Measurements from ENCODE around the gene CFLAR. TPM values are rescaled to one million over a fixed set of nuclear protein-coding genes. Genes with fewer than 3 reads are reported as not detected.

CFLAR gene
- total RNA-seq, 1 donor from 2014 or later: 47.5 TPM

DNA sequence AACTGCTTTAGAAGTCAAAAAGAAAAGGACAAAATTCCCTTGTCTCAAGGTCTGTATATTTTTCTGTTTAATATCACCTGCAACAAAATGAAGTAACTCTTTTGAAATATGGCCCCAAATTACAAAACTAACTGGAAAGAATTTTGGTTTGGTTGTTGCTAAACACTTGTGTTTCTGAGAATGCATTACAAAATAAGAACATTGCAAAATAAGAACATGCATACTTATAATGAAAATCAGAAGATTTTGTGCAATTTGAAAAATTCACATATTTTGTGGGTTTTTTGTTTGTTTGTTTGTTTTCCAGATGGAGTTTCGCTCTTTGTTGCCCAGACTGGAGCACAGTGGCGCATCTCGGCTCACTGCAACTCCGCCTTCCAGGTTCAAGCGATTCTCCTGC is 22.4 kb upstream of the CFLAR start:
- Histone ChIP-seq H4K20me1 (ENCODE audit: insufficient read depth, low read length) (no peaks in the 10 kb centered on the region), H3K4me1 (ENCODE audit: insufficient read depth, low read length) (no peaks in the 10 kb centered on the region), H3K9ac (ENCODE audit: low read length) (no peak overlapping the region), H3K27me3 (ENCODE audit: insufficient read depth, low read length) (no peaks in the 10 kb centered on the region), H3K36me3 (ENCODE audit: insufficient read depth, low read length) (no peaks in the 10 kb centered on the region), H3K9me3 (ENCODE audit: insufficient read depth, low read depth, low read length) (no peaks in the 10 kb centered on the region), H3K4me3 (ENCODE audit: insufficient read depth, low read depth, low read length) (no peak overlapping the region), H3K4me2 (ENCODE audit: low read length) (no peak overlapping the region), H3K27ac (ENCODE audit: low read depth, low read length) (no peak overlapping the region), H2AFZ (ENCODE audit: low read depth, low read length) (no peak overlapping the region), H3K79me2 (ENCODE audit: insufficient read depth, low read length) (no peaks in the 10 kb centered on the region)
- Mint-ChIP-seq H3K36me3 (ENCODE audit: low read depth, unreplicated experiment) (peaks cover 2% of the 10 kb centered on the region), H3K4me1 (ENCODE audit: low read depth, unreplicated experiment) (no peaks in the 10 kb centered on the region), H3K9me3 (ENCODE audit: unreplicated experiment) (no peaks in the 10 kb centered on the region), H3K27ac (ENCODE audit: unreplicated experiment) (no peak overlapping the region), H3K27me3 (ENCODE audit: low read depth, unreplicated experiment) (no peaks in the 10 kb centered on the region), H3K4me3 (ENCODE audit: unreplicated experiment) (no peak overlapping the region)
- no peak for TF ChIP-seq EZH2 (IDR thresholded peaks at IDR 0.05; ENCODE audit: insufficient read depth, low read length)
- TF ChIP-seq, protein P1, sequence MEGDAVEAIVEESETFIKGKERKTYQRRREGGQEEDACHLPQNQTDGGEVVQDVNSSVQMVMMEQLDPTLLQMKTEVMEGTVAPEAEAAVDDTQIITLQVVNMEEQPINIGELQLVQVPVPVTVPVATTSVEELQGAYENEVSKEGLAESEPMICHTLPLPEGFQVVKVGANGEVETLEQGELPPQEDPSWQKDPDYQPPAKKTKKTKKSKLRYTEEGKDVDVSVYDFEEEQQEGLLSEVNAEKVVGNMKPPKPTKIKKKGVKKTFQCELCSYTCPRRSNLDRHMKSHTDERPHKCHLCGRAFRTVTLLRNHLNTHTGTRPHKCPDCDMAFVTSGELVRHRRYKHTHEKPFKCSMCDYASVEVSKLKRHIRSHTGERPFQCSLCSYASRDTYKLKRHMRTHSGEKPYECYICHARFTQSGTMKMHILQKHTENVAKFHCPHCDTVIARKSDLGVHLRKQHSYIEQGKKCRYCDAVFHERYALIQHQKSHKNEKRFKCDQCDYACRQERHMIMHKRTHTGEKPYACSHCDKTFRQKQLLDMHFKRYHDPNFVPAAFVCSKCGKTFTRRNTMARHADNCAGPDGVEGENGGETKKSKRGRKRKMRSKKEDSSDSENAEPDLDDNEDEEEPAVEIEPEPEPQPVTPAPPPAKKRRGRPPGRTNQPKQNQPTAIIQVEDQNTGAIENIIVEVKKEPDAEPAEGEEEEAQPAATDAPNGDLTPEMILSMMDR (IDR thresholded peaks at IDR 0.05; ENCODE audit: insufficient read depth, low read depth, low read length): no peak
- FAIRE-seq (no peak), DNase-seq (ENCODE audit: low read depth) (no peak)

DNA sequence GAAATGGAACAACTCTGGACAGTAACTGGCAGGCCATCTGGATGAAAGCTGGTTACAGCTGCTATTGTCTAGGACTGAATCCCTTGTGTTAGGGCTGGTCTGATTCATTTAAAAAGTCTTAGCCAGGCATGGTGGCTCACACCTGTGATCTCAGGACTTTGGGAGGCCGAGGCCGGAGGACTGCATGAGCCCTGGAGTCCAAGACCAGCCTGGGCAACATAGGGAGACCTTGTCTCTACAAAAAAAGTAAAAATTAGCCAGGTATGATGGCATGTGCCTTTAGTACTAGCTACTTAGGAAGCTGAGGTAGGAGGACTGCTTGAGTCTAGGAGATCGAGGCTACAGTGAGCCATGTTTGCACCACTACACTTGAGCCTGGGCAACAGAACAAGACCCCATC is 15.5 kb upstream of the CFLAR start:
- TF ChIP-seq EZH2 (IDR thresholded peaks at IDR 0.05; ENCODE audit: insufficient read depth, low read length): no peak
- TF ChIP-seq, protein P1 (IDR thresholded peaks at IDR 0.05; ENCODE audit: insufficient read depth, low read depth, low read length): no peak
- Histone ChIP-seq H3K27ac (ENCODE audit: low read depth, low read length) (no peak overlapping the region), H3K79me2 (ENCODE audit: insufficient read depth, low read length) (no peaks in the 10 kb centered on the region), H3K27me3 (ENCODE audit: insufficient read depth, low read length) (no peaks in the 10 kb centered on the region), H3K9ac (ENCODE audit: low read length) (no peak overlapping the region), H3K4me3 (ENCODE audit: insufficient read depth, low read depth, low read length) (no peak overlapping the region), H3K4me2 (ENCODE audit: low read length) (no peak overlapping the region), H3K9me3 (ENCODE audit: insufficient read depth, low read depth, low read length) (no peaks in the 10 kb centered on the region), H3K4me1 (ENCODE audit: insufficient read depth, low read length) (no peaks in the 10 kb centered on the region), H2AFZ (ENCODE audit: low read depth, low read length) (no peak overlapping the region), H4K20me1 (ENCODE audit: insufficient read depth, low read length) (no peaks in the 10 kb centered on the region), H3K36me3 (ENCODE audit: insufficient read depth, low read length) (no peaks in the 10 kb centered on the region)
- no peaks in the 10 kb centered on the region for H3K9me3 Mint-ChIP-seq (ENCODE audit: unreplicated experiment)
- H3K4me1 Mint-ChIP-seq (ENCODE audit: low read depth, unreplicated experiment): no peaks in the 10 kb centered on the region
- no peak overlapping the region for H3K4me3 Mint-ChIP-seq (ENCODE audit: unreplicated experiment)
- DNase-seq (ENCODE audit: low read depth) (no peak), FAIRE-seq (no peak)
- peaks cover 1% of the 10 kb centered on the region for H3K36me3 Mint-ChIP-seq (ENCODE audit: low read depth, unreplicated experiment)
- H3K27ac Mint-ChIP-seq (ENCODE audit: unreplicated experiment): no peak overlapping the region
- no peaks in the 10 kb centered on the region for H3K27me3 Mint-ChIP-seq (ENCODE audit: low read depth, unreplicated experiment)

DNA sequence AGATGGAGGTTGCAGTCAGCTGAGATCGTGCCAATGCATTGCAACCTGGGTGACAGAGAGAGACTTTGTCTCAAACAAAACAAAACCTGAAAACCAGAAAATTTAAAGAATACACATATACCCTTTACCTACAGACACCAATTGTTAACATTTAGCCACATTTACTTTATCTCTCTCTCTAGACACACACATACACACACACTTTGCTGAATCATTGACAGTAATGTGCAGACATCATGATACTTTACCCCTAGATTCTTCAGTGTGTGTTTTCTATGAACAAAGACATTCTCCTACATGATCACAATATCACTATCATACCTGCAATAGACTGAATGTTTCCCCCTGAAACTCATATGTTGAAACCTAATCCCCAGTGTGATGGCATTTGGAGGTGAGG is 10.2 kb upstream of the CFLAR start:
- H3K36me3 Mint-ChIP-seq (ENCODE audit: low read depth, unreplicated experiment): peaks cover 1% of the 10 kb centered on the region
- no peak overlapping the region for H3K27ac ChIP-seq (ENCODE audit: low read depth, low read length)
- H4K20me1 ChIP-seq (ENCODE audit: insufficient read depth, low read length): no peaks in the 10 kb centered on the region
- no peak overlapping the region for H3K4me2 ChIP-seq (ENCODE audit: low read length)
- H3K27me3 ChIP-seq (ENCODE audit: insufficient read depth, low read length): no peaks in the 10 kb centered on the region
- no peak overlapping the region for H3K4me3 ChIP-seq (ENCODE audit: insufficient read depth, low read depth, low read length)
- no peak overlapping the region for H3K27ac Mint-ChIP-seq (ENCODE audit: unreplicated experiment)
- no peak overlapping the region for H3K4me3 Mint-ChIP-seq (ENCODE audit: unreplicated experiment)
- H3K4me1 ChIP-seq (ENCODE audit: insufficient read depth, low read length): no peaks in the 10 kb centered on the region
- no peak overlapping the region for H2AFZ ChIP-seq (ENCODE audit: low read depth, low read length)
- no peak for DNase-seq (ENCODE audit: low read depth)
- no peaks in the 10 kb centered on the region for H3K36me3 ChIP-seq (ENCODE audit: insufficient read depth, low read length)
- no peaks in the 10 kb centered on the region for H3K4me1 Mint-ChIP-seq (ENCODE audit: low read depth, unreplicated experiment)
- no peaks in the 10 kb centered on the region for H3K27me3 Mint-ChIP-seq (ENCODE audit: low read depth, unreplicated experiment)
- H3K79me2 ChIP-seq (ENCODE audit: insufficient read depth, low read length): no peaks in the 10 kb centered on the region
- H3K9ac ChIP-seq (ENCODE audit: low read length): no peak overlapping the region
- TF ChIP-seq, protein P1 (IDR thresholded peaks at IDR 0.05; ENCODE audit: insufficient read depth, low read depth, low read length): no peak
- no peak for TF ChIP-seq EZH2 (IDR thresholded peaks at IDR 0.05; ENCODE audit: insufficient read depth, low read length)
- FAIRE-seq: no peak
- no peaks in the 10 kb centered on the region for H3K9me3 ChIP-seq (ENCODE audit: insufficient read depth, low read depth, low read length)
- no peaks in the 10 kb centered on the region for H3K9me3 Mint-ChIP-seq (ENCODE audit: unreplicated experiment)

All from astrocyte (in vitro differentiated cells and primary cell).